ENCODE measurements around the gene IMPDH2. TPM values are rescaled to one million over a fixed set of nuclear protein-coding genes. Genes with fewer than 3 reads are reported as not detected.

IMPDH2 gene
- total and polyA plus RNA-seq, 2 of the 4 experiments (the other 2 are of a cell fraction): 190 to 296 TPM

GRCh38 chr3:48983096-48983495, 46.1 kb downstream of the IMPDH2 start:
- Histone ChIP-seq H2BK120ac (ENCODE audit: low read depth, low read length) (no peak overlapping the region), H4K20me1 (ENCODE audit: insufficient read depth, low read length) (no peaks in the 10 kb centered on the region), H3K27ac (ENCODE audit: insufficient read depth, low read length) (no peak overlapping the region), H3K4me2 (ENCODE audit: low read depth, low read length) (no peak overlapping the region), H2BK15ac (ENCODE audit: low read depth, low read length) (no peak overlapping the region), H3K9me3 (ENCODE audit: control insufficient read depth, insufficient read depth, low read length) (no peaks in the 10 kb centered on the region), H3K4me3 (ENCODE audit: insufficient read depth, low read depth, low read length) (no peak overlapping the region), H3K4ac (ENCODE audit: low read depth, low read length) (no peak overlapping the region), H3K9me1 (ENCODE audit: insufficient read depth, low read length) (peaks cover 5% of the 10 kb centered on the region; the same call in 1 of the 2 replicates), H3K56ac (ENCODE audit: extremely low read depth, insufficient read depth, low read length) (no peak overlapping the region), H3K36me3 (ENCODE audit: control insufficient read depth, insufficient read depth, low read length) (peaks cover 52% of the 10 kb centered on the region), H2AK9ac (replicated peaks; ENCODE audit: low read depth, low read length, poor library complexity) (no peak overlapping the region), H4K91ac (ENCODE audit: insufficient read depth, low read depth, low read length) (no peak overlapping the region), H3K4me1 (ENCODE audit: control insufficient read depth, insufficient read depth, low read length) (no peaks in the 10 kb centered on the region), H4K8ac (ENCODE audit: low read depth in 2 of 2, low read length in 2 of 2) (no peak overlapping the region), H3K79me1 (ENCODE audit: low read depth in 1 of 2, low read length in 2 of 2) (peaks cover 21 to 25% of the 10 kb centered on the region in 2 experiments; a peak in 3 of 4 replicates), H2AK5ac (ENCODE audit: low read depth, low read length) (no peak overlapping the region), H3K9ac (ENCODE audit: low read depth, low read length) (no peak overlapping the region), H2AFZ (replicated peaks; ENCODE audit: low read length, poor library complexity) (no peak overlapping the region), H3K23ac (ENCODE audit: low read depth, low read length) (no peak overlapping the region), H3K27me3 (ENCODE audit: control insufficient read depth, insufficient read depth, low read length) (no peaks in the 10 kb centered on the region), H2BK5ac (ENCODE audit: low read depth, low read length, poor library complexity, severe bottlenecking) (no peak overlapping the region), H4K5ac (ENCODE audit: low read depth, low read length) (no peak overlapping the region), H2BK20ac (ENCODE audit: low read depth, low read length) (no peak overlapping the region), H3K18ac (ENCODE audit: low read depth, low read length) (no peak overlapping the region), H3K14ac (replicated peaks; ENCODE audit: low read depth, low read length) (no peak overlapping the region)
- dilution Hi-C loops (cut with HindIII; ENCODE audit: low sequenced_read_pairs, unreplicated experiment) (no loop called here), in situ Hi-C loops (cut with MboI; ENCODE audit: low sequenced_read_pairs) (no loop called here), intact Hi-C loops (cut with micrococcal nuclease) (no loop called here)
- BruUV-seq (replicated peaks): no TSS peak
- no peak for TF ChIP-seq RCOR1 (IDR thresholded peaks at IDR 0.05; ENCODE audit: insufficient replicate concordance, low read length)
- no peak for TF ChIP-seq CEBPB (IDR thresholded peaks at IDR 0.05; ENCODE audit: low read depth, low read length)
- TF ChIP-seq BHLHE40 (IDR thresholded peaks at IDR 0.05; ENCODE audit: low read depth, low read length): no peak
- TF ChIP-seq RFX5 (IDR thresholded peaks at IDR 0.05; ENCODE audit: low read depth, low read length): no peak
- no peak for TF ChIP-seq MAZ (IDR thresholded peaks at IDR 0.05; ENCODE audit: borderline replicate concordance, low read depth, low read length)
- TF ChIP-seq CTCF (conservative IDR thresholded peaks at IDR 0.05; ENCODE audit: low read depth, low read length): no peak
- TF ChIP-seq FOS (IDR thresholded peaks at IDR 0.05; ENCODE audit: low read depth, low read length): no peak
- no peak for TF ChIP-seq CHD1 (IDR thresholded peaks at IDR 0.05; ENCODE audit: low read depth, low read length)
- CTCF ChIA-PET: no interaction called here
- 100% methylated on average over 1 of the region's 4 CpGs; no CpG with 5 or more reads in 1 of the 2 experiments for WGBS, 2 experiments (ENCODE audit: extremely low coverage in 2 of 2, insufficient read length in 1 of 2)
- POLR2A ChIA-PET (ENCODE audit: unreplicated experiment): no interaction called here
- ATAC-seq (ENCODE audit: low read depth) (no peak), DNase-seq (no peak)

All from IMR-90 (cell line).